A549 (cell line): ENCODE data around the gene STS. TPM values are rescaled to one million over a fixed set of nuclear protein-coding genes. Genes with fewer than 3 reads are reported as not detected.

Experiments
- ATAC-seq, 2 experiments: fragments of 200-7000 bp in 1 of 2; fragments of >200 bp in 1 of 2; cut with Nextera tagmentation in 1 of 2; cut with Tn5 transposase in 1 of 2; 3 replicates each; pipeline versions ENCODE4 v1.8.0 to v1.9.1; 2018 to 2020; ENCODE audit warnings: mild to moderate bottlenecking in 1 of 2, moderate library complexity in 1 of 2
- CTCF ChIA-PET: fragments of 300-600 bp; sonication (Branson Sonifier 250); formaldehyde crosslinking; extraction: SDS; loops from one replicate; lab custom pipeline; 2021; ENCODE audit warnings: antibody characterized with exemption, inconsistent platforms; lab: Yijun Ruan, JAX
- POLR2A ChIA-PET: fragments of 350-600 bp; formaldehyde crosslinking; extraction: SDS; loops from one replicate; lab custom pipeline; 2021; ENCODE audit warnings: antibody characterized with exemption, inconsistent platforms; lab: Yijun Ruan, JAX
- DNase-seq, 2 experiments: peaks; one replicate each; pipeline versions ENCODE4 v3.0.0 to v3.0.0-alpha.2; 2011 to 2016; ENCODE audit warnings: low read depth in 1 of 2, low spot score in 1 of 2
- FAIRE-seq: peaks from 2 replicates; lab custom pipeline; 2011; peaks lifted over from hg19 to GRCh38; lab: Jason Lieb, UNC
- H3K27ac ChIP-seq, 2 experiments: fragments of >200 bp; sonication (Bioruptor Twin); formaldehyde crosslinking; 3 replicates each; pipeline ENCODE4 v1.5.1; 2016 to 2017
- H3K4me1 ChIP-seq: fragments of >200 bp; sonication (Bioruptor Twin); formaldehyde crosslinking; 3 replicates; pipeline ENCODE4 v1.6.1; 2016
- H3K4me2 ChIP-seq: fragments of >200 bp; sonication (Bioruptor Twin); formaldehyde crosslinking; 3 replicates; pipeline ENCODE4 v1.6.1; 2016
- H3K4me3 ChIP-seq: fragments of >200 bp; sonication (Bioruptor Twin); formaldehyde crosslinking; 3 replicates; pipeline ENCODE4 v1.5.1; 2016
- H3K9me3 ChIP-seq: fragments of >200 bp; sonication (Bioruptor Twin); formaldehyde crosslinking; 3 replicates; pipeline ENCODE4 v1.6.1; 2016
- BHLHE40 ChIP-seq: IDR thresholded peaks from 2 replicates; pipeline ENCODE4 v1.6.1; 2012; ENCODE audit warnings: low read depth, low read length, inconsistent platforms
- CEBPB ChIP-seq, 2 experiments: fragments of >200 bp in 1 of 2; sonication (Bioruptor Twin) in 1 of 2; formaldehyde crosslinking in 1 of 2; IDR thresholded peaks; 2 replicates each; pipeline ENCODE4 v1.6.1; 2012 to 2016
- CHD2 ChIP-seq: fragments of 150-350 bp; IDR thresholded peaks from 2 replicates; pipeline ENCODE4 v1.6.1; 2014; ENCODE audit warnings: low read length; ENCODE audit not compliant: partially characterized antibody
- CHD4 ChIP-seq: fragments of 200-600 bp; sonication (generic); IDR thresholded peaks from 2 replicates; pipeline ENCODE4 v1.6.1; 2016; ENCODE audit warnings: antibody characterized with exemption, mild to moderate bottlenecking, borderline replicate concordance
- CTCF ChIP-seq: fragments of >200 bp; sonication (Bioruptor Twin); formaldehyde crosslinking; IDR thresholded peaks from 3 replicates; pipeline ENCODE4 v1.5.1; 2016
- HDAC2 ChIP-seq: fragments of 200-600 bp; sonication (generic); IDR thresholded peaks from 2 replicates; pipeline ENCODE4 v1.6.1; 2016
- HES2 ChIP-seq: fragments of >200 bp; sonication (Bioruptor Twin); formaldehyde crosslinking; IDR thresholded peaks from 2 replicates; pipeline ENCODE4 v1.6.1; 2016
- HEYL ChIP-seq: fragments of 250-450 bp; sonication (Bioruptor Pico); IDR thresholded peaks from 2 replicates; pipeline ENCODE4 v1.8.0; 2021; ENCODE audit warnings: mild to moderate bottlenecking, moderate library complexity
- JUN ChIP-seq, 2 experiments: fragments of >200 bp; sonication (Bioruptor Twin); formaldehyde crosslinking; IDR thresholded peaks; 2 replicates in 1 of 2; 3 replicates in 1 of 2; pipeline ENCODE4 v1.6.1; 2016 to 2017
- MAFK ChIP-seq: fragments of 450-650 bp; IDR thresholded peaks from 2 replicates; pipeline ENCODE4 v1.6.1; 2014; ENCODE audit not compliant: partially characterized antibody
- MAZ ChIP-seq: fragments of 150-350 bp; IDR thresholded peaks from 2 replicates; pipeline ENCODE4 v1.6.1; 2014; ENCODE audit warnings: antibody characterized with exemption, low read depth, low read length, borderline replicate concordance
- PHF8 ChIP-seq: fragments of 200-600 bp; sonication (generic); IDR thresholded peaks from 2 replicates; pipeline ENCODE4 v1.6.1; 2016; ENCODE audit warnings: low read depth, mild to moderate bottlenecking, antibody characterized with exemption, moderate library complexity, borderline replicate concordance
- POLR2A ChIP-seq: IDR thresholded peaks from 2 replicates; pipeline ENCODE4 v1.6.1; 2012; ENCODE audit warnings: mild to moderate bottlenecking, low read length
- RARB ChIP-seq: fragments of 250-450 bp; sonication (Bioruptor Pico); IDR thresholded peaks from 2 replicates; pipeline ENCODE4 v1.8.0; 2021; ENCODE audit warnings: mild to moderate bottlenecking, moderate library complexity
- RNF2 ChIP-seq: fragments of 200-600 bp; sonication (generic); IDR thresholded peaks from 2 replicates; pipeline ENCODE4 v1.6.1; 2016; ENCODE audit warnings: low read depth, mild to moderate bottlenecking, antibody characterized with exemption, moderate library complexity, borderline replicate concordance
- SMC3 ChIP-seq: fragments of >200 bp; sonication (Bioruptor Twin); formaldehyde crosslinking; IDR thresholded peaks from 3 replicates; pipeline ENCODE4 v1.6.1; 2018; ENCODE audit warnings: inconsistent platforms
- TP53 ChIP-seq: fragments of 250-450 bp; sonication (Bioruptor Pico); IDR thresholded peaks from 2 replicates; pipeline ENCODE4 v1.5.0; 2021; ENCODE audit warnings: mild to moderate bottlenecking, moderate library complexity
- ZC3H11A ChIP-seq: fragments of 450-650 bp; IDR thresholded peaks from 2 replicates; pipeline ENCODE4 v1.6.1; 2014; ENCODE audit warnings: antibody characterized with exemption, mild to moderate bottlenecking
- WGBS: methylation state at CpG from one replicate; pipeline ENCODE4 v1.1.6; 2017; ENCODE audit errors: missing lambda C conversion rate; 5-methylcytosine and 5-hydroxymethylcytosine counted together
- polyA plus RNA-seq, 4 experiments: library from polyadenylated mRNA; depleted of rRNA in 3 of 4; stranded (reverse); fragments of >200 nt; fragmentation: RNase III in 1 of 4; extraction: RNeasy Plus Mini Kit Qiagen cat#74134 plus additional on column Dnase treatment in 1 of 4; gene quantifications; 2 replicates in 3 of 4; 3 replicates in 1 of 4; pipeline ENCODE4 v1.2.3, GENCODE V29; 2011 to 2017
- TF ChIP-seq, protein P1 (sequence below): fragments of 150-350 bp; IDR thresholded peaks from 2 replicates; pipeline ENCODE4 v1.6.1; 2014; ENCODE audit warnings: low read depth, mild to moderate bottlenecking, low read length

STS gene
- polyA plus RNA-seq, 2 of the 4 experiments (the other 2 are of a cell fraction): 2.1 to 2.4 TPM

GRCh38 chrX:7116081-7116480 is 31.4 kb upstream of the STS start (continued):
- TF ChIP-seq MAZ: no peak

DNA sequence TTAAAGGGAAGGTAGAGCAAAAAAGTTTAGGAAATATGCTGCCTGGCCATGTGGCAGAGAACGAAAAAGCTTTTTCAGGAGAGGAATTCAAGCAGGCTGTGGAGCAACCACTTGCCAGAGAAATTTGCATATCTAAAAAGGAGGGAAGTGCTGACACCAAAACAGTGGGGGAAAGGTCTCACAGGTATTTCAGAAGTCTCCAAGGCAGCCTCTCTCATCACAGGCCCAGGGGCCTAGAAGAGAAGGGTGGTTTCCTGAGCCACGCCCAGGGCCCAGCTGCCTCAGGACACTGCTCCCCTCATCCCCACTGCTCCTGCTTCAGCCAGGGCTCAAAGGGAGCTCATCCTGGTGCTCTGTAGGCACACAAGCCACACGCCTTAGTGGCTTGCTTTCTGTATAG is 29.9 kb upstream of the STS start:
- Histone ChIP-seq H3K4me1 (peaks cover 19% of the 10 kb centered on the region), H3K9me3 (no peaks in the 10 kb centered on the region)
- ATAC-seq (no peak), DNase-seq (no peak)
- CTCF ChIA-PET: interaction anchor here (1.0 to 1.5 kb wide), 2 partner anchors 12 to 15 kb away, joined by 3 to 4 read pairs; no protein-coding TSS in a partner anchor
- WGBS: 90% methylated on average over 3 of the region's 3 CpGs
- TF ChIP-seq CEBPB (IDR thresholded peaks at IDR 0.05) (no peak), ZC3H11A (no peak), CHD2 (no peak), MAZ (no peak), JUN (IDR thresholded peaks at IDR 0.05) (no peak), RNF2 (no peak), BHLHE40 (no peak), POLR2A (no peak), MAFK (no peak), HDAC2 (no peak), TP53 (no peak), SMC3 (no peak), PHF8 (no peak), HES2 (no peak), CHD4 (no peak), HEYL (CRISPR knock-in tag) (no peak), CTCF (no peak)
- TF ChIP-seq, protein P1, sequence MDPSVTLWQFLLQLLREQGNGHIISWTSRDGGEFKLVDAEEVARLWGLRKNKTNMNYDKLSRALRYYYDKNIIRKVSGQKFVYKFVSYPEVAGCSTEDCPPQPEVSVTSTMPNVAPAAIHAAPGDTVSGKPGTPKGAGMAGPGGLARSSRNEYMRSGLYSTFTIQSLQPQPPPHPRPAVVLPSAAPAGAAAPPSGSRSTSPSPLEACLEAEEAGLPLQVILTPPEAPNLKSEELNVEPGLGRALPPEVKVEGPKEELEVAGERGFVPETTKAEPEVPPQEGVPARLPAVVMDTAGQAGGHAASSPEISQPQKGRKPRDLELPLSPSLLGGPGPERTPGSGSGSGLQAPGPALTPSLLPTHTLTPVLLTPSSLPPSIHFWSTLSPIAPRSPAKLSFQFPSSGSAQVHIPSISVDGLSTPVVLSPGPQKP: no peak
- TF ChIP-seq, all 56 proteins: peak for 0
- Histone ChIP-seq H3K4me3 (no peak overlapping the region), H3K27ac (no peak overlapping the region), H3K4me2 (no peak overlapping the region)
- POLR2A ChIA-PET: no interaction called here
- FAIRE-seq: no peak

DNA sequence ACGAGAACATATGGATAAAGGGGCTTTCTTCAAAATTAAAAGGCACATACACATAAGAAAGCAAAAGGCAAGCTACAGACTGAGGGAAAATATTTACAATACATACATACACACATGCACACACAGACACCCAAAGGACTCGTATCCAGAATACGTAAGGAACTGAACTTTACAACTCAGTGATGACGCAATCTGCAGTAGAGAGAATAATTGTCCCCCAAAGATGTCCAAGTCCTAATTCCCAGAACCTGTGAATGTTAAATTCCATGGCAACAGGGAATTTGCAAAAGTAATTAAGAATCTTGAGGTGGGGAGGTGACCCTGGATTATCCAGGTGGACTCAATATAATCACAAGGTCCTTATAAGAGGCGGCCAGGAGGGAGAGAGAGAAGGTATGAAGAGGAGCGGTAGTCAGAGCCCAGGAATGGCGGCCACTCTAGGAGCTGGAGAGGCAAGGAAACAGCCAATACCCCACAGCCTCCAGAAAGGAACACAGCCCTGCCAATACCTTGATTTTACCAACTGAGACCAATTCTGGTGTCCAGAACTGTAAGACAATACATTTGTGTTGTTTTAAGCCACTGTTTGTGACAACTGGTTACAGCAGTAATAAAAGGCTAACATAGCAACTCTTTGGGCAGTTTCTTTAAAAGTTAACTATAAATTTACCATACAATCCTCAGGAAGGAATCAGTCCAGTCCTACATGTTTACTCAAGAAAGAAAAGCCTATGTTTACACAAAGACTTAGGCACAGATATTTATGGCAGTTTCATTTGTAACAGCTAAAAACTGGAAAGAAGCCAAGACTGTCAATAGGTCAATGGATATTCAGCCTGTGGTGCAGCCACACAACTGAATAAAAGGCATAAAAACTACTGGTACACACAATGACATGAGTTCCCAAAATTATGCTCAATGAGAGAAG is 27.3 kb upstream of the STS start:
- Histone ChIP-seq H3K4me2 (peak overlapping the region; percentile 67), H3K9me3 (no peaks in the 10 kb centered on the region), H3K27ac (no peak overlapping the region), H3K4me1 (peaks cover 19% of the 10 kb centered on the region), H3K4me3 (no peak overlapping the region)
- CTCF ChIA-PET: no interaction called here
- FAIRE-seq (peak; percentile 61), DNase-seq (peak in 1 of 2 experiments; percentile 30), ATAC-seq (peak in 1 of 2 experiments; percentile 66; a peak in 3 of 6 replicates)
- TF ChIP-seq RARB (no peak), CEBPB (IDR thresholded peaks at IDR 0.05) (peak; percentile 34 to 67; a peak in 3 of 4 replicates)
- POLR2A ChIA-PET: no interaction called here
- 86% methylated on average over 7 of the region's 7 CpGs for WGBS
